ENCODE measurements around the gene LRMDA.

Gene LRMDA

DNA sequence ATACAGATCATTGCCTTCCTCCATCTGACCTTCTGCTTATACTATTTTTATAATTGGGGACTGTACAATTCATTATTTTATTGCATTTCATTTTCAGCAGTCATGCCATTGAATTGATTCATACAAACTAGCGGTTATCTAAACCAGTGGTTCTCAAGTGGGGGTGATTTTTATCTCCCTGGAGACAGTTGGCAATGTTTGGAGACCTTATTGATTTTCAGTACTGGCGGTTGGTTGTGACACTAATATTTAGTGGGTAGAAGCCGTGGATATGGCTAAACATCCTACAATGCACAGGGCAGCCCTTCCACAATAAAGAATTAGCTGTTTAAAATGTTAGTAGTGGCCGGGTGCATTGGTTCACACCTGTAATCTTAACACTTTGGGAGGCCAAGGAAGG lies 765.9 kb downstream of the LRMDA start:
- Histone ChIP-seq H3K9me3 (ENCODE audit: insufficient read depth, low read depth, low read length) (no peaks in the 10 kb centered on the region), H3K27me3 (ENCODE audit: insufficient read depth, low read length) (no peaks in the 10 kb centered on the region), H3K9ac (ENCODE audit: low read depth, low read length) (no peak overlapping the region), H3K4me3 (ENCODE audit: low read length) (no peak overlapping the region), H3K4me1 (ENCODE audit: insufficient read depth, low read length) (no peaks in the 10 kb centered on the region), H3K36me3 (ENCODE audit: insufficient read depth, low read depth, low read length) (no peaks in the 10 kb centered on the region), H3K27ac (ENCODE audit: low read length) (no peak overlapping the region)

DNA sequence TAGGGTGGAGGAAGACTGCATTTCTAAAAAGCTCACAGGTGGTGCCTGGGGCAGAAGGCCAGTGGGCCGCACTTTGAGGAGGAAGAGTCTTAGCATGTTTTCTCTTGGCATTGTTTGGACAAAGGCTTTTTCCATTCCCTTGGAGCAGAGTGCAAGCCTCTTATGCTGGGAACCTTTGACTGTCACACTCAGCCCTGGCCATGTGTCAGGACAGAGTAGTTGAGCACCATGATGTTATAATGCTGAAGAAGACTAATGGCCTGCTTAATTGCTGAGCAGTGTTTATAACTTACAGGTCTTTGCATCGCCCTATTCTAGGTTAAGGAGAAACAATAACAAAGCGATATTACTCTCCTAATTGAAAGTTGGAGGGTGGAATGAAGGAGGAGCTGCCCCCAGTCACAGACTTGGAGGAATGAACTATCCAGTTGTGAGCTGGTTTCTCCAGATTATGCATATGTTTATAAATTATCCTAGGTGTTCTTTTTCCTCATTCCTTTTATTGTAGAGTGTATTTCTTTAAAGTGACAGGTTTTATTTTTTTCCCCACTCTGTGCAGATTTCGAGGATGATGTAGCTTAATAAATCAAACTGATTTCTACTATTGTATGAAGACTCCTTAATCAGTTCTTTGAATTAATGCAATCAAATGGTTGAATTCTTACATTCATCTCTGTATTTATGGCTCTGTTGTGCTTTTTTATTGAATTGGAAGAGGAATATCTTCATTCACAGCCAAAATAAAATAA lies 767.0 kb downstream of the LRMDA start:
- no peak overlapping the region for H3K4me3 ChIP-seq (ENCODE audit: low read length)
- no peak overlapping the region for H3K9ac ChIP-seq (ENCODE audit: low read depth, low read length)
- H3K9me3 ChIP-seq (ENCODE audit: insufficient read depth, low read depth, low read length) = no peaks in the 10 kb centered on the region
- H3K36me3 ChIP-seq (ENCODE audit: insufficient read depth, low read depth, low read length) = no peaks in the 10 kb centered on the region
- no peak overlapping the region for H3K27ac ChIP-seq (ENCODE audit: low read length)
- no peaks in the 10 kb centered on the region for H3K4me1 ChIP-seq (ENCODE audit: insufficient read depth, low read length)
- H3K27me3 ChIP-seq (ENCODE audit: insufficient read depth, low read length) = no peaks in the 10 kb centered on the region

DNA sequence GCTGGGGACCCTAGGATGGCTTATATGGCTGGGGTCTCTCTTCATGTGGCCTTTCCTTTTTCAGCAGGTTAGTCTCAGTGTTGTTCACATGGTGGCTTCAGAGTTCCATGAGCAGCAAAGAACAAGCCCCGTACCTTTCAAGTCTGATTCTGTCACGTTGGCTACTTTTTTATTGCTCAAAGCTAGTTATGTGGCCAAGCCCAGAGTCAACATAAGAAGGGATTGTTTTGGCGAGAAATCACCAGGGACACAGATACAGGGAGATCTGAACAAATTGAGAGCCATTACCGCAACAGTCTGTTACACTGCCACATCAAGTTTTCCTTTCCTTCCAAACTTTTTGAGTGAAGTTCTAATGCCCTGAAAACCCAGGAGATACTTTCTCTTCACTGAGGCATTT lies 770.5 kb downstream of the LRMDA start:
- no peak overlapping the region for H3K27ac ChIP-seq (ENCODE audit: low read length)
- no peaks in the 10 kb centered on the region for H3K27me3 ChIP-seq (ENCODE audit: insufficient read depth, low read length)
- H3K4me1 ChIP-seq (ENCODE audit: insufficient read depth, low read length) = no peaks in the 10 kb centered on the region
- H3K9ac ChIP-seq (ENCODE audit: low read depth, low read length) = no peak overlapping the region
- no peaks in the 10 kb centered on the region for H3K36me3 ChIP-seq (ENCODE audit: insufficient read depth, low read depth, low read length)
- H3K4me3 ChIP-seq (ENCODE audit: low read length) = no peak overlapping the region
- H3K9me3 ChIP-seq (ENCODE audit: insufficient read depth, low read depth, low read length) = no peaks in the 10 kb centered on the region

GRCh38 chr10:76202777-76203176 lies 771.4 kb downstream of the LRMDA start:
- Histone ChIP-seq H3K4me3 (ENCODE audit: low read length) (no peak overlapping the region), H3K27me3 (ENCODE audit: insufficient read depth, low read length) (no peaks in the 10 kb centered on the region), H3K4me1 (ENCODE audit: insufficient read depth, low read length) (no peaks in the 10 kb centered on the region), H3K36me3 (ENCODE audit: insufficient read depth, low read depth, low read length) (no peaks in the 10 kb centered on the region), H3K27ac (ENCODE audit: low read length) (no peak overlapping the region), H3K9me3 (ENCODE audit: insufficient read depth, low read depth, low read length) (no peaks in the 10 kb centered on the region), H3K9ac (ENCODE audit: low read depth, low read length) (no peak overlapping the region)

DNA sequence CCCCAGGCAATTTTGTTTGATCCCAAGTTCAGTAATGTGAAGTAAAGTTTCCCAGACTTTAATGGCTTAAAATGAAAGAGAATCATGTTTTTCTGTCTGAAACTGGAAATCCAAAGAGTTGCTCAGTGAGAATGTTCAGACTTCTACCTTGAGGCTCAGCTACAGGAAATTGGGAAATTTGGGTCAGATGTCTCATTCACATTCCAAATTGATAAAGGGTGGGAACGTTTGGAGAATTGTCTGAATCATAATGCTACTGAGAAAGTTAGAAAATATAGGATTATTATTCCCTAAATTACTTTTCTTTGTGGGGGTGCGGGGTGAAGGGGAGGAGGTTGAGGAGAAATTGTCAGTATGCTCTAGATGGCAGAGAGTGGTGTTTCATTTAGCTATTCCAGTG lies 773.9 kb downstream of the LRMDA start:
- Histone ChIP-seq H3K4me3 (ENCODE audit: low read length) (no peak overlapping the region), H3K9me3 (ENCODE audit: insufficient read depth, low read depth, low read length) (no peaks in the 10 kb centered on the region), H3K27ac (ENCODE audit: low read length) (no peak overlapping the region), H3K4me1 (ENCODE audit: insufficient read depth, low read length) (no peaks in the 10 kb centered on the region), H3K9ac (ENCODE audit: low read depth, low read length) (no peak overlapping the region), H3K27me3 (ENCODE audit: insufficient read depth, low read length) (no peaks in the 10 kb centered on the region), H3K36me3 (ENCODE audit: insufficient read depth, low read depth, low read length) (no peaks in the 10 kb centered on the region)

GRCh38 chr10:76206797-76207352 lies 775.5 kb downstream of the LRMDA start:
- H3K9me3 ChIP-seq (ENCODE audit: insufficient read depth, low read depth, low read length) = no peaks in the 10 kb centered on the region
- H3K4me3 ChIP-seq (ENCODE audit: low read length) = no peak overlapping the region
- H3K4me1 ChIP-seq (ENCODE audit: insufficient read depth, low read length) = no peaks in the 10 kb centered on the region
- H3K27me3 ChIP-seq (ENCODE audit: insufficient read depth, low read length) = no peaks in the 10 kb centered on the region
- H3K27ac ChIP-seq (ENCODE audit: low read length) = no peak overlapping the region
- H3K36me3 ChIP-seq (ENCODE audit: insufficient read depth, low read depth, low read length) = no peaks in the 10 kb centered on the region
- H3K9ac ChIP-seq (ENCODE audit: low read depth, low read length) = no peak overlapping the region

GRCh38 chr10:76209135-76209534 lies 777.7 kb downstream of the LRMDA start:
- Histone ChIP-seq H3K27ac (ENCODE audit: low read length) (no peak overlapping the region), H3K4me1 (ENCODE audit: insufficient read depth, low read length) (no peaks in the 10 kb centered on the region), H3K9ac (ENCODE audit: low read depth, low read length) (no peak overlapping the region), H3K36me3 (ENCODE audit: insufficient read depth, low read depth, low read length) (no peaks in the 10 kb centered on the region), H3K27me3 (ENCODE audit: insufficient read depth, low read length) (no peaks in the 10 kb centered on the region), H3K9me3 (ENCODE audit: insufficient read depth, low read depth, low read length) (no peaks in the 10 kb centered on the region), H3K4me3 (ENCODE audit: low read length) (no peak overlapping the region)

GRCh38 chr10:76210211-76210610 lies 778.8 kb downstream of the LRMDA start:
- H3K27ac ChIP-seq (ENCODE audit: low read length) = no peak overlapping the region
- no peaks in the 10 kb centered on the region for H3K9me3 ChIP-seq (ENCODE audit: insufficient read depth, low read depth, low read length)
- H3K27me3 ChIP-seq (ENCODE audit: insufficient read depth, low read length) = no peaks in the 10 kb centered on the region
- H3K4me3 ChIP-seq (ENCODE audit: low read length) = no peak overlapping the region
- no peaks in the 10 kb centered on the region for H3K36me3 ChIP-seq (ENCODE audit: insufficient read depth, low read depth, low read length)
- no peaks in the 10 kb centered on the region for H3K4me1 ChIP-seq (ENCODE audit: insufficient read depth, low read length)
- H3K9ac ChIP-seq (ENCODE audit: low read depth, low read length) = no peak overlapping the region

DNA sequence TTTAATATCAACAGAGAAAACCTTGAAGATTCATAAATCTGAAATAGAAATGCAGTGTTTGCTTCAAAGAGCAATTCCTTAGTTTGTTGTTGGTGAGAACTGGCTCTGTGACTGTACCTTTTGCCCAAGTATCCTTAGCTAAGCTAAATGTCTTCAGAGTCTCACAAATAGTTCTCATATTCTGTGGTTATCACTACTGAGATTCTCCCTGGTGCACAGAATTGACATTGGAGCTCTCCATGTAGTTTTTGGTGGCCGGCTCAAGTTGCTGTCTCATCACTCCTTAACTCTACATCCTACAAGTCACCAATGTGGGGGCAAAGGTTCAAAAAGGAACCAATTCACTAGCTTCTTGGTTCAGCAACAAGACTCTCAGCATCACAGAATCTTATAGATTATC lies 780.3 kb downstream of the LRMDA start:
- Histone ChIP-seq H3K9ac (ENCODE audit: low read depth, low read length) (no peak overlapping the region), H3K27ac (ENCODE audit: low read length) (no peak overlapping the region), H3K4me1 (ENCODE audit: insufficient read depth, low read length) (no peaks in the 10 kb centered on the region), H3K27me3 (ENCODE audit: insufficient read depth, low read length) (no peaks in the 10 kb centered on the region), H3K4me3 (ENCODE audit: low read length) (no peak overlapping the region), H3K9me3 (ENCODE audit: insufficient read depth, low read depth, low read length) (no peaks in the 10 kb centered on the region), H3K36me3 (ENCODE audit: insufficient read depth, low read depth, low read length) (no peaks in the 10 kb centered on the region)

DNA sequence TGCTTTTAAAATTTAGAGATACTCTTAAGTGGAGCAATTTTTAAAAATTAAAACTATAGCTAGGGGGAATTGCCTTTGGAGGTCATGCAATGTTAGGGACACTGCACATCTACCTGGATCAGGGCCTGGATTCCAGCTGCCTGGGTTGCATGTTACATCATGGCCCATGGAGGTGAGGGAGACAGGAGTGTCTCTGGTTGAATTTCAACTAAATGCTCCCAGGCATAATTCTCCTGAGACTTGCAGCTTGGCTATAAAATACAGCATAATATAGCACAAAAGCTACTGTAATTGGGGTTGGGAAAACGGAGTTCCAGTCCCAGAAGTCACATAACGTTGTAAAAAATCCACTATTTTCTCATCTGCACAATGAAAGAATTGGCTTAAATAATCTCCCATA lies 782.5 kb downstream of the LRMDA start:
- Histone ChIP-seq H3K4me1 (ENCODE audit: insufficient read depth, low read length) (no peaks in the 10 kb centered on the region), H3K4me3 (ENCODE audit: low read length) (no peak overlapping the region), H3K36me3 (ENCODE audit: insufficient read depth, low read depth, low read length) (no peaks in the 10 kb centered on the region), H3K9ac (ENCODE audit: low read depth, low read length) (no peak overlapping the region), H3K9me3 (ENCODE audit: insufficient read depth, low read depth, low read length) (no peaks in the 10 kb centered on the region), H3K27ac (ENCODE audit: low read length) (no peak overlapping the region), H3K27me3 (ENCODE audit: insufficient read depth, low read length) (no peaks in the 10 kb centered on the region)

GRCh38 chr10:76218035-76218434 lies 786.6 kb downstream of the LRMDA start:
- Histone ChIP-seq H3K9ac (ENCODE audit: low read depth, low read length) (no peak overlapping the region), H3K27ac (ENCODE audit: low read length) (no peak overlapping the region), H3K4me1 (ENCODE audit: insufficient read depth, low read length) (no peaks in the 10 kb centered on the region), H3K36me3 (ENCODE audit: insufficient read depth, low read depth, low read length) (no peaks in the 10 kb centered on the region), H3K9me3 (ENCODE audit: insufficient read depth, low read depth, low read length) (no peaks in the 10 kb centered on the region), H3K4me3 (ENCODE audit: low read length) (no peak overlapping the region), H3K27me3 (ENCODE audit: insufficient read depth, low read length) (no peaks in the 10 kb centered on the region)

- H3K27ac ChIP-seq (ENCODE audit: low read length) = no peak overlapping the region
- no peaks in the 10 kb centered on the region for H3K36me3 ChIP-seq (ENCODE audit: insufficient read depth, low read depth, low read length)
- H3K4me3 ChIP-seq (ENCODE audit: low read length) = no peak overlapping the region
- no peak overlapping the region for H3K9ac ChIP-seq (ENCODE audit: low read depth, low read length)
- H3K9me3 ChIP-seq (ENCODE audit: insufficient read depth, low read depth, low read length) = no peaks in the 10 kb centered on the region
- H3K4me1 ChIP-seq (ENCODE audit: insufficient read depth, low read length) = peaks cover 26% of the 10 kb centered on the region; the same call in 1 of the 2 replicates
- H3K27me3 ChIP-seq (ENCODE audit: insufficient read depth, low read length) = peaks cover 79% of the 10 kb centered on the region
Observed at GRCh38 chr10:76229341-76229740, 797.9 kb downstream of the LRMDA start.

All from iPS-20b (cell line).